Hematopoietic multipotent progenitor cell (in vitro differentiated cells): ENCODE results near the gene C19orf12. TPM values are rescaled to one million over a fixed set of nuclear protein-coding genes. Genes with fewer than 3 reads are reported as not detected.
"Not testable (repeated sequence)": the region's sequence is repeated elsewhere in the genome, so short reads cannot be mapped to it uniquely, and the experiment has no call there.

Source experiments
- DNase-seq, 3 donors: peaks; one replicate each; pipeline ENCODE4 v3.0.0-alpha.2; 2011 to 2015; ENCODE audit warnings: low read depth in 2 of 3, low spot score in 2 of 3
- total RNA-seq: library from RNA; depleted of rRNA; stranded (reverse); fragments of >200 nt; gene quantifications from one replicate; pipeline ENCODE4 v1.2.3, GENCODE V29; 2012

C19orf12 gene
- total RNA-seq, 1 donor = 15.9 TPM

- no peak for DNase-seq
Measured at GRCh38 chr19:29677001-29677817, 37.9 kb downstream of the C19orf12 start.

- DNase-seq = no peak
Measured at GRCh38 chr19:29676586-29676985, 38.5 kb downstream of the C19orf12 start.

DNA sequence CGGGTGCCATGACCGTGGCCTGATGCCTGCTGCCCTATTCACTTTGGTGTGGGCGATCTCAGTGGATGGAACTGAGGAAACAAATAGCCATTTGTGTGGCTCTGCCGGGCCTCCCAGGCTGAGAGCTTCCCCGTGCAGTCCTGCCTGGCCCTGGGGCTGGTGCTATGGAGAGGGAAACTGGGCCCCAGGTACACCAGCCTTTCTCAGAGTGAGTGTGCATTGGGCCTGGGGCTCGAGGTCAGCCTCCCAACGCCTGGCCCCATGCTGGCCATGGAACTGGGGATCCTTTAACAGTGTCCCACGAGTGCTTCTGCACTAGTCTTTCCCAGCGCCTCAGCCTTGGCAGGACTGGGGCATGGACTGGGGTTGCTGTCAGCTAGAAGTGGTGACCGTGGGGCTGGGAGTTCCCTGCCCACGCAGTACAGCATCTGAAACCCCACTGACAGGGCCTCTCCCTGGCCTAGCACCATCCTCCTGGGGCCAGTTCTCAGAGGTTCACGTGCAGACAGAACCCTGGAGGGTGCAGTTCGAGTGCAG lies 39.3 kb downstream of the C19orf12 start:
- DNase-seq = no peak

DNA sequence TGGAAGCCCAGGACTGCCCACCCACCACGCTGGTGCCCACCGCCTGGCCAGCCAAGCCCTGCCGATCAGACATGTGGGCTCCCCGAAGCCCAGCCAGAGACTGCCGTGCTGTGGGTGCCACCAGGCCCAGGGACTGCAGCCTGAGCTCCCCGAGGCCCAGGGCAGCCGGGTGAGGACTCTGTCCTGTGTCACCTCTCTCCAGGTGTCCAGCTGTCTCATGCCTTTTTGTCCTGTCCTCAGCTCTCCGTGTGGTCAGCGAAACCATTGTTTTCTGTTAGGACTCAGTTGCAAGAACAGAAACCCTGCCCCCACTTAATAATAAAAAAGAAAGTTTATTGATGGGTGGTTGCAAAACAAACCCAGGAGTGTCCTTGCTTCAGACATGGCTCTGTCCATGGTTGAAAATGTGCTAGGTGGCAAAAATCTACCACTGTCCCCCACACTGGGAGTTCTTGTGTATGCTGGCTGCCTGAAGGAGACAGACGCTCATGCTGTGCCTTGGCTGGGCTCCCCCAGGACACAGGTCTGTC lies 39.9 kb downstream of the C19orf12 start:
- DNase-seq = no peak

GRCh38 chr19:29674374-29675119 lies 40.5 kb downstream of the C19orf12 start:
- no peak for DNase-seq

GRCh38 chr19:29673451-29674371 lies 41.4 kb downstream of the C19orf12 start:
- no peak for DNase-seq

DNA sequence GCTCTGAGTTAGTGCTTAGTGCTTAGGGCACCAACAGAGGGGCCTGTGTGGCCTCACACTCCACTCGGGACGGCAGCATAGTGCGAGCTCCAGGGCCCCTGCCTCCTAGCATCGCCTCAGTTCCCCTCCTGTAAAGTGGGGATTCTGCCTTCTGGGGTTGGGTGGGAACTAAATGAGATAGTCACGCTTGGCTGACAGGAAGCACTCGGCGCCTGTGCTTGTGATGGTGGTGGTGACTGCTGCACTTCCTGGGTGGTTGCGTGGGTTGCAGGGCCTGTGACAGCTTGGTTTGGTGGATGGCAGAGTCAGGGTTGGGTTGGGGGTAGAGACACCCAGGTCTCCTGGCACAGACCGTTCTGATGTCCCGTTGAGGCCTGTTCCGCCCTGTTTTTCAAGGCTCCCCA lies 42.1 kb downstream of the C19orf12 start:
- peak in 1 of 3 donors; percentile 72 for DNase-seq

DNA sequence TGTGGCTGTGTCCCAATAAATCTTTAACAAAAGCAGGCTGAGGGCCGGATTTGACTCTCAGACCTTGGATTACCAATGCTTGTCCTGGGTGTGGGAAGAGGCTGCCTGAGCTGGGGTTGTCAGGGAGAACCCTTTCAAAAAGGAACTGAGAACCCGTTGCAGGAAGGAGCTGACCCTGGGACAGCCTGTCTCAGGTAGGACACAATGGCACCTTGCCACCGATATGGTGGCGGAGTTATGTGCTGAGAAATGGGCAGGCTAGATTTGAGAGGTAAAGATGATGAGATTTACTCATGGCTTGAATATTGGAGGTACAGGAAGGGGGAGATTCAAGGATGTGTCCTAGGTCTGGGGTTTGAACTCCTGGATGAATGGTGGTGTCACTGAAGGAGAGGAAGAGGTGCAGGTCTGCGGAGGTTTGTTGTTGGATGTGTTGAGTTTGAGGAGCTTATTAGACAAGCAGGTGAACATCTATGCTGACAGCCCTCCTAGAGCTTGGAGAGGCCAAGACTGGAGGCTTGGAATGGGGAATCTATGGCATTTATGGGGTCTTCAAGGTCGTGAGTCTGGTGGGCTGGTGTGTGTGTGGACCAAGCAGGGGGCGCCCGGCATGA lies 42.6 kb downstream of the C19orf12 start:
- DNase-seq = no peak

- peak; percentile 65 to 79 (median 70) for DNase-seq
Measured at GRCh38 chr19:29671393-29672160, 43.5 kb downstream of the C19orf12 start.

- DNase-seq = not testable (repeated sequence)
Measured at GRCh38 chr19:29671026-29671392, 44.1 kb downstream of the C19orf12 start.

- no peak for DNase-seq
Measured at GRCh38 chr19:29670255-29670654, 44.8 kb downstream of the C19orf12 start.

GRCh38 chr19:29668746-29669609 lies 46.1 kb downstream of the C19orf12 start:
- DNase-seq = no peak

DNA sequence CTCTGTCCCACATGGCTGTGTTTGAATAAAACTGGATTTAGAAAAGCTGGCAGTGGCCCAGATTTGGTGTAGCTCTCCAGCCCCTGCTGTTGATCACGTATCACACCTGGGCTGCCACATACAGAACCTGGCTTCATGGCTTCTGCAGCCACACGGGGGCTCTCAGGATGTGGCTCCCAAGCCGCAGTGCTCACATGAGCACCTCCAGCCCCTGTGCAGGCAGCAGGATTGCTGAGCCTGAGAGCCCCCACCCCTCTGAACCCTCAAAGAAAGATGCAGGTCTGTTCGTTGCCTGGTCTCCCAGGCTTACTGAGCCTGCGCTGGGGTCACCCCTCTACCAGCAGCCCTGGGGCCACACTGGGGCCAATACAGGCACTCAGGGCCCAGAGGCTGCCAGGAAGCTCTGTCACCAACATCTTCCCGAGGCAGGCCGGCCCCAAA lies 47.1 kb downstream of the C19orf12 start:
- DNase-seq = no peak

- DNase-seq = no peak
Measured at GRCh38 chr19:29667387-29667783, 47.7 kb downstream of the C19orf12 start.

- DNase-seq = no peak
Measured at GRCh38 chr19:29666578-29667386, 48.3 kb downstream of the C19orf12 start.

DNA sequence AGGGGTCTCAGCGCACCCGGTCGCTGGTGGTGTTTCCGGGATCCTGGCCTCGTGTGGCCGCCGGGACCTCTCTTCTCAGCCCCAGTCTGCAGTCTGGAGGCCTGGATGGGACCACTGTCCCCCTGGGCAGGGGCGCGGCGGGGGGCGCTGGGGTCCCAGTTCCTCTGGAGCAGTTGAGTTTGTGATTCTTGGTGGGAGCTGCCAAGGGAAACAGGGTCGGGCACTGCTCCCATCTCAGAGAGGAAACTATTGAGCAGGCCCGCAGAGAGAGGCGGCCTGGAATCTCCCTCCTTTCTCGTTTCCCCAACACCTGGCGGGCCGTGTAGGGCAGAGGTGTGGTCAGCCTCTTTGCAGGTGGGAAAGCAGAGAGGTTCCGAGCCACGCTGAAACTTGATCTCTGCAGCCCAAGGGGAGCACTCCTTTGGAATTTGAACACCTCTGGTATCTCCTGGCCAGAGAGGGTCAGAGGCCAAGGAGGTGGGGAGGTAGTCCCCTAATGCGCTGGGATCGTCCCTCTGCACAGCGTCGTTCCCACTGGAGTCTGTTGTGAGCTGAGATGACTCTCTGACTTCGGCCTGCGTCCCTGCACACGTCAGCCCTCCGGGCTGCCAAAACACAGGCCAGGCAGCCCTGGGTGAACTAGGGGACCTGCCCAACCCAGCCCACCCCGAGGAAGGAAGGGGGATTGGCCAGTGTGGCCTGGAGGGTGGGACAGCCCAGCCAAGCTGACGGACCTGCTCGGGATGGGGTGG lies 49.1 kb downstream of the C19orf12 start:
- no peak for DNase-seq
